Renal pelvis (tissue), 4 donors: ENCODE measurements around the gene DLAT. TPM values are rescaled to one million over a fixed set of nuclear protein-coding genes. Genes with fewer than 3 reads are reported as not detected.
"Not testable (repeated sequence)": the region's sequence is repeated elsewhere in the genome, so short reads cannot be mapped to it uniquely, and the experiment has no call there.

ENCODE experiments used
- DNase-seq: peaks from one replicate; pipeline ENCODE4 v3.0.0-alpha.2; 2013
- polyA plus RNA-seq, 3 donors: library from polyadenylated mRNA; unstranded; fragments of 120-200 nt; gene quantifications; one replicate each; pipeline ENCODE4 v1.2.1, GENCODE V29; 2013; ENCODE audit not compliant: insufficient read length in 3 of 3

The DLAT gene
- polyA plus RNA-seq, 3 donors: 45.8 to 50.1 (median 48.3) TPM

GRCh38 chr11:112042161-112042960, 17.2 kb downstream of the DLAT start:
- DNase-seq: no peak

GRCh38 chr11:112042961-112043304, 17.7 kb downstream of the DLAT start:
- DNase-seq: no peak

- no peak for DNase-seq
These were observed 19.8 kb downstream of the DLAT start for GRCh38 chr11:112044961-112045360.

GRCh38 chr11:112046647-112047046, 21.4 kb downstream of the DLAT start:
- not testable (repeated sequence) for DNase-seq

- DNase-seq: not testable (repeated sequence)
These were observed 23.0 kb downstream of the DLAT start for GRCh38 chr11:112048256-112048655.

GRCh38 chr11:112049777-112050176, 24.6 kb downstream of the DLAT start:
- DNase-seq: no peak

GRCh38 chr11:112050721-112051120, 25.5 kb downstream of the DLAT start:
- DNase-seq: no peak

GRCh38 chr11:112051768-112052167, 26.6 kb downstream of the DLAT start:
- DNase-seq: no peak

- DNase-seq: no peak
These were observed 32.0 kb downstream of the DLAT start for GRCh38 chr11:112057170-112057569.

- DNase-seq: no peak
These were observed 32.9 kb downstream of the DLAT start for GRCh38 chr11:112058103-112058502.

- no peak for DNase-seq
These were observed 37.7 kb downstream of the DLAT start for GRCh38 chr11:112062923-112063322.

GRCh38 chr11:112073941-112074811, 49.0 kb downstream of the DLAT start, which contains the start of the genes NKAPD1 and PIH1D2:
TSS of gene NKAPD1 (plus strand) at chr11:112074299. CDS start at chr11:112075575, 1,276 bp downstream.
TSS of gene PIH1D2 (minus strand) at chr11:112074017. CDS start at chr11:112073174, 843 bp downstream.
- DNase-seq: peak; percentile 90

GRCh38 chr11:112082729-112083128, 57.5 kb downstream of the DLAT start:
- DNase-seq: no peak

GRCh38 chr11:112085822-112086421, 60.7 kb downstream of the DLAT start:
- peak; percentile 4 for DNase-seq

- peak; percentile 98 for DNase-seq
These were observed 61.4 kb downstream of the DLAT start, which contains the start of the genes SDHD and TIMM8B for GRCh38 chr11:112086422-112087191. TSS of gene SDHD (plus strand) at chr11:112086873. CDS start at chr11:112086908, 35 bp downstream. TSS of gene TIMM8B (minus strand) at chr11:112086756. CDS start at chr11:112086723, 33 bp downstream.

- DNase-seq: no peak
These were observed 62.0 kb downstream of the DLAT start for GRCh38 chr11:112087212-112087611.

GRCh38 chr11:112095302-112095701, 70.1 kb downstream of the DLAT start:
- DNase-seq: not testable (repeated sequence)

- DNase-seq: no peak
These were observed 71.0 kb downstream of the DLAT start for GRCh38 chr11:112096194-112096593.

- DNase-seq: no peak
These were observed 72.7 kb downstream of the DLAT start for GRCh38 chr11:112097734-112098528.

- DNase-seq: no peak
These were observed 75.3 kb downstream of the DLAT start for GRCh38 chr11:112100462-112100861.
